Measurements from ENCODE around the gene PPP2R5D.
A peak's percentile ranks its signal among the peaks of the same experiment; 100 is the strongest.

The PPP2R5D gene

DNA sequence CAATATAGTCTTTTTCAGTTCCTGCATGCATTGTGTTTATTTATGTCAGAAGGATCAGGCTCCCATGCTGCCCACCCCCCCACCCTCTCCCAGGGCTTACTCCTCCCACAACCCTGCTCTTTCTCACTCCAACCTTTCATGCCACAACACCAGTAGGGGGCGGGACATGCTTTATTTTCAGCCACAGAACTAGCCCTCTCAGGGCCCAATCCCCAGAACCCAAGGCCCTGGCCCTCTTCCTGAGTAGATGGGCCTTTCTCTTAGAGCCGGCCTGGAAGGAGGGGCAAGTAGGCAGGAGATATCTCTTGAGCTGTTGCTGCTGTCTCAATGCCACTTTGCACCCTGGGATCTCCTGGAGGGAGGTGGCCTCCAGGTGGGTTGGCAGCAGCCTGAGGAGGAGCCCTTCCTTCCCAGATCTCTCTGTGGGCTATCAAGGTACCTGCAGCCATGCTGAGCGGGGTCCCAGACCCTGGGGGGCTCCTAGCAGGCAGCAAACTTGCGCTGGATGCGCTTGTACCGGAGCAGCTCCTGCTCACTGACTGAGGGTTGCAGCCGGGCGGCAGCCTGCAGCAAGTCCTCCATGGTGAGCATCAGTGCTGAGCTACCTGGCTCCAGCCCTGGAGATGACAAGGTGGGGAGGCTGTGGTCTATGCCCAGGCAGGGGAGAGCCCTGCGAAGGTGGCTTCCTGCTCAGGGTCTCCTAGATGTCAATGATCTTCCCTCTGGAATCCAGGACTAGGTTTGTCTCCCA lies 20.3 kb upstream of the PPP2R5D start:
- peak; percentile 58 for DNase-seq

DNA sequence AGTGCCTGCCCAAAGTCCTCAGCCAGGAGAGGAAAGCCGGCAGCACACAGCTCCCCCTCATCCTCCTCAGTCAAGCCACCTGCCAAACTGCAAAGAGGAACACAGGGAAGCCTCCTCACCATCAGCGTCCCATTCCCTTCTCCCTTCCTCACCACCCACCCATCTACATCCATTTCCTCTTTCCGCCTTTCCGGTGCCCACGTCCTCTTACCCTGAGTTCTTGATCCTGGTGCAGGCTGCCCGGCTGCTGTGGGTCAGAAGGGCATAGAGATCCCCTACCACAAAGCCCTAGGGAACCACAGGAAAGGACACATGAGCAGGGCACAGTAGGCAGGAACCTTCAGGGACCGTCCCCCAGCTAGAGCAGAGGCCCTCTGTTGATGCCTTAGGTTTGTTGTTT lies 17.8 kb upstream of the PPP2R5D start:
- no peak for DNase-seq

DNA sequence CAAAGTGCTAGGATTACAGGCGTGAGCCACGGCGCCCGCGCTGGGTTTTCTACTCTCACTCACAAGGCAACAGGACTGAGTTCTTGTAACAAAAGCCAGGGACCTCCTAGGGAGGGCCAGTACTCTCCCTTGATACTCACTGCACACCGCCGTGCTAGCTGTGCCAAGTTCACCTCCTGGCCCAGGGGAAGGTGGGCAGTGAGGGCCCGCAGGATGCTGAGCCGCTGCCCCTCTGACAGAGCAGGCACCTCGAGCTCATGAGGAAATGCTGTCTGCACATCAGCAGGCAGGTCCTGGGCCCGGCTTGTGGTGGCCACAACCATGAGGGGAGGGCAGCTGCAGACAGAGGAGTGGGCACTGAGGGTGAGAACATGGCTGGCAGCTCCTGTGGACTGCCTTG lies 17.1 kb upstream of the PPP2R5D start:
- no peak for DNase-seq

DNA sequence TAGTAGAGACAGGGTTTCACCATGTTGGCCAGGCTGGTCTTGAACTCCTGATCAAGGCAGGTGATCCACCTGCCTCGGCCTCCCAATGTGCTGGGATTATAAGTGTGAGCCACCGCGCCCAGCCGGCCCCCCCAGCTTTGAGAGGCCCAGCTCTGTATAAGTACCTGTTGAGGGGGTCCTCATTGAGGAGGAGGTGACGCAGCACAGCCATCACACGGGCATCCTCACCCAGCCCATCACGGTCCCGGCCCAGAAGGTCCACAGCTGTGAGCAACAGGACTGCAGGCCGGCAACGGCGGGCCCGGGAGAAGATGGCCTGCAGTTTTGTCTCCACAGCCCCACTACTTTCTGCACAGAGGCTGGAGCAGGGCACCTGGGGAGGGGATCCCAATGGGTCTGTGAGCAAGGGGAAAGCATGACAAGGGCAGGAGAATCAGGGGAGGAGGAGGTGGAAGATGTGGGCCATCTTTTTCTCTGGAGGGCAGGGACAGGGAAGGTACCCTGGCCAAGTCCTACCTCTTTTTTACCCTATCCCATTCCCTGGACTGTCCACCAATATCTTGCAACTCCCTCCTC lies 16.2 kb upstream of the PPP2R5D start:
- no peak for DNase-seq

DNA sequence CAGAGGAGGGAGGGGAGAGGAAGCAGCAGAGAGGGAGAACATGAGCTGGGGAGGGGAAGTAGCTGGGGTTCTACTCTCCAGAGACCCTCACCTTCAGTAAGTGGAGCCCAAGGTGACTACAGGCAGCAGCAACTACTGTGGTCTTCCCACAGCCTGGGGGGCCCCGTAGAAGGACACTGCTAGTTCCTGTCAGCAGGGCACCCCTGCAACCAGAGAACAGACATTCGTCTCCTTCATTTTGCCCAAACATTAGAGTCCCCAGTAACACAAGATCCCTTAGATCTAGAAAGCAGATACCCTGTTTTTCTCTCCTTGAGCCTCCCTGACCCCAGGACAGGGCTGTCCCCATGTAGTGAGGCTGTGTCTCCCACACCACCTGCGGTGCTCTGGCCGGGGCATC lies 15.6 kb upstream of the PPP2R5D start:
- DNase-seq = no peak

DNA sequence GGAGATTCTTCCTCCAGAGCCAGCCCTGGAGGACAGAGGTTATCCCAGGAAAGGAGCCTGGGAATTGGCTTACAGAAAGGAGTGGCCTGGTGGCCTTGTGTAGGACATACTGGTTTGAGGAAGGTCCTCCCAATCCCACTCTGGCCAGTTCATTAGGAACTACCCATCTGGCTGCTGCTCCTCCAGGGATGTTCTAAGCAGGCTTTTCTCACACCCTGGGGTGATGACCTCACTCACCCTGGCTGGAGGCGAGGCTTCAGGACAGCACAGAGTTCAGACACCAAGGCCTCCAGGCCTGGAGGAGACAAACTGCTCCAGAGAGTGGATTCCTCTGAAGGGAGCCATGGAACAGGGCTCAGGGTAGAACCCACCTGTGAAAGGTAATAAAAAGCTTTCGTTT lies 14.9 kb upstream of the PPP2R5D start:
- no peak for DNase-seq

DNA sequence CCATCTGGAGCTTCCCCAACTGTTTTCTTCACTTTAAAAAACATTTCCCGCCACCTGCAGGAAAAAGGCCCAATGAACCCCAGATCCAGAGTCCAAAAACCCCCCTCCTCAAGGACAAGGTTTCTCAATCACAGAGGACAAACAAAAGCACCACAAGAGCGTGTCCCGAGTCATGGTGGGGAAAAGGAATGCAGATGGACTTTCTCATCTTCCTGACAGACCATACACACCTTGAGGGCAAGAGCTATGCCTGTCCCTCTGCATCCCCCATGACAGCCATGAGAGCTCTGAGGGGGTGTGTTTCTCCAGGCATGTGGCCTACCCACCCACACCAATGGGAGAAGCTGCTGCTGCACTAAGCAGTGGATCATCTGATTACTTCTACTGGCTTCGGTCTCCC lies 14.4 kb upstream of the PPP2R5D start:
- DNase-seq = no peak

DNA sequence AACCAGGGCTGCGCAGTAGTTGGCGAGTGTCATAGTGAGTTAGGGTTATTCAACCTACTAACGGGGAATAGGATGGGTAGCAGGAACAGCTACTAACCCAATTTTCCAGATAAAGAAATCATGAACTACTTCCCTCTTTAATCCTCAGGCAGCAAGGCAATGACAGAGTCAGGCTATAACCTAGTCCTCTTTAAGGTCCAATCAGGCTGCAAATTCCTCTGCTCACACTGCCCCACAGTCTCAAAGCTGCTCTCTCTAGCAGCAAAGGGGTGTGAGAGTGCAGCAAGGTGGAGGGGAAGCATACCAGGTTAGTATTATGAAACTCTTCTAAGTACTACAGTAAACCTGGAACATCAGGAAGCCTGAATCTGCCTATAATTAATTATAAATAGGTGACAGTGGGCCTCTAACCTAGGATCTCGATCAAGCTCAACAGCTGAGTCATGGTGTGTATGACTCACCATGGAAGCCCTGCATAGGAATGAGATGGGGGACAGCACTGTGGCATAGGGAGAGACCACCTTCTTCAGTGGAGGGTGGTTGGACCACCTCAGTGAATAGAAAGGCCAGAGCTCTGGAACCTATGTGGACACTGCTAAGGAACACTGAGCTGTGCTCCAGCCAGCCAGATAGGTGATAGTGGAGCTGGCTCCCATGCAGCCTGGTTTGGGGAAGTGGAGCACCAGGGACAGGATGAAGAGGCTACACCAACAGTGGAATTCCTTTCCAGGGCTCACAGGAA lies 13.3 kb upstream of the PPP2R5D start:
- DNase-seq = no peak

DNA sequence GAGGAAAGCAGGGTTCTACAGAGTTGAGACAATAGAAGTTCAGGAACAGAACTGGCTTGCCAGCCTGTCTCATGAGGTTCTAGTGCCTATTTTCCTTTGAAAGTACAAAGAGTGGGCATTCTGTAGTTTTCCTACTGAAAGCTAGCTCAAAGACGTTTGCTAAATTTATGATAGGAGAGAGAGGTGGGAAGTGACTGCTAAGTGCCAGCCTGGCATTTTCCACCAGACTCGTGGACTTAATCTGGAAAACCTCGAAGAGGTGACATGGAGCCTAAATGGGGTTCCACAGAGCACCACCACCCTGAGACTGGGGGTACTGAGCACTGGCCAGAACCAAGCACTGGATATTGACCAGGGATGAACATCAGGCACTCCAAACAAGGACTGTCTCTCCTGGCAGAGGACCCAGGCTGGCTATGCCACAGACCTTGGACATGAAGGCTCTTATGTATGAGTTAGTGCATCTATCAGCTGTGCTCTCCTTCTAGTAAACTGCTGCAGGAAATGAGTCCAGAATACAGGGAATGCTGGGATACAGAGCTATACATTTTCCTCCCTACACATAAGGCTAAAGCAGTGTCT lies 12.5 kb upstream of the PPP2R5D start:
- no peak for DNase-seq

DNA sequence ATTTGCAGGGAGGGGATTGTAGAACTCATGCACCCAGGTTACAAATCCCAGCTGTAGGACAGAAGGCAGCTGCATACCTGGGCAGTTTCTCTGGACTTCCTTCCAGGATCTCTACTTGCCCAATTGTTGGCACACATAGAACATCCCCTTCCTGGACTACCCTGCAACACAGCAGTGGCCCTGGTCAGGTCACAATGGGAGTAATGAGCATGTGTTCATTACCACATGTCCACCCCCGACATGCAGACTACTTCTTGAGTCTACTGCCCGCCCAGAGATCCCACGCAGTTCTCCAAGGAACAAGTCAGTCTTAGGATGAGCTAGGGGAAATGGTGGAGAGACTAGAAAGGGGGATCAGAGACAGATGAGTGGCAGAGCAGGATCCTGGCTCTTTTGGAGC lies 10.4 kb upstream of the PPP2R5D start:
- no peak for DNase-seq

DNA sequence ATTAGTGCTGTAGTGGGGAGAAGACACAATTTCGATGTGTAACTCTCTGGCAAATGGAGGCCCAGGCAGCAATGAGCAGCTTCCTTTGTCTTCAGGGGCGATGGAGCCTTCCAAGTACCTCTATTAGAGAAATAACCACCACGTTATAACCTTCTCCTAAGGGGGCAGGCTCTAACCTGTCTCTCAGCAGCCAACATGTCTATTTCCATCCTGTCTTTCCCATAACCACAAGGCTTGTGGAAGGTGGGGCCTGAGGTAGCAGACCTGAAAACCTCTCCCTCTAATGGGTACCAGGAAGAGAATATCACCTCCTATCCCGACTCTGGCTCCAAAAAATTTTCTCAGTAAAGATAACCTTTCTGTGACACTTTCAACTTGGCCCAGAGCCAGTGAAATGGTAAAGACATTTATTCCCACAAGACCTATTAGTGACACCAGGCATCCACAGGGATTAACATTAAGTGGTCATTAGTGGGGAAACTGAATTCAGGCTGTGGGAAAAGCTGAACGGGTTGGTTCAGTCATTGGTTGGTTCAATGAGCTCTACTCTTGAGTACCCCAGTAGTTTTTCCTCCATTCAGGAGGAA lies 9.4 kb upstream of the PPP2R5D start:
- DNase-seq = no peak

DNA sequence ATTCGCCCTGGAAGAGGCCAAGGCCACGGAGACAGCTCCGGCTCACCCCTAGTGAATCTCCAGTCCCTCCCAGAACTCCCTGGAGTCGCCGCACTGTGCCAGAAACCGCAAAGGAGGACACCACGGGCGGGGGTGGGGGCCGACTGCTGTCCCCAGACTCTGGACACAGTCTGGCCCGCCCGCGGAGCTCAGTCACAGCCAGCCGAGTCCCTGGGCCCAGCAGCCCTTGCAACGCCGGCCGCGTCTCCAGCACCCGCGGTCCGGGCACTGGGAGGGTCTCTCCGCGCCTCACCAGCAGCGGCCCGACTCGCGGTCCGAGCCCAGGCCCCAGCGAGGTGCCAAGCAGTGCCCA lies 5.9 kb upstream of the PPP2R5D start:
- no peak for DNase-seq

DNA sequence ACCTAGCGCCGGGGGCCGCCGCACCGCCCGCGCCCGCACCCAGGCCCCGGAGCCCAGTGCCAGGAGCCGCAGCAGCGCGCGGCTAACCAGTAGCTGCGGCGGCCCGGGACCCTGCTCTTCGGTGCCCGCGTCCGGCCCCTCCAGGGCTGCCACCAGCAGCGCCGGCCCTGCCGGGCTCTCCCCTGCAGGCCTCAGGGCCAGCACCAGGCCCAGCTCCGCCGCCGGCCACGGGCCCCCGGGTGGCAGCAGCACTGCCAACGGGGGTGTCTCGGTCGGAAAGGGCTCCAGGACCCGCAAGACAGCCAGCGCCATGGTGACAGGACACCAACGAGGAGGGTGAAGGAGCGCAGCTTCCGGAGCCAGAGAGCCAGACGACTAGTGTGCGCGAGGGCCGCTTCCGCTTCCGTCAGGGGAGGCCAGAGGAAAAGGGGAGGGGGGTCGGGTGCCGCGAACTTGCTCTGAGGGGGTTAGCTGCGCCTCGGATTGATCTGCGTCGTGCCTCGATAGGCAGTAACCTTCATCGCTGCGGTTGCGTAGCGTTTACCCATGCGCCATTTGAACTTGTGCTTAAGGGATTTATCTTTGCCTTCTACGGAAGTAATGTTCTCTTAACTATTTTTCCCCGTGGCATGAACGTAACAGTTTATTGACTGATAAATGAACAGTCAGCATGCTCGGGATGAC lies 5.4 kb upstream of the PPP2R5D start, which contains the start of gene PEX6:
TSS of gene PEX6 (minus strand) at position 343 of the 684 bp plus-strand sequence. CDS start at position 312, 31 bp downstream.
- peak; percentile 96 for DNase-seq

DNA sequence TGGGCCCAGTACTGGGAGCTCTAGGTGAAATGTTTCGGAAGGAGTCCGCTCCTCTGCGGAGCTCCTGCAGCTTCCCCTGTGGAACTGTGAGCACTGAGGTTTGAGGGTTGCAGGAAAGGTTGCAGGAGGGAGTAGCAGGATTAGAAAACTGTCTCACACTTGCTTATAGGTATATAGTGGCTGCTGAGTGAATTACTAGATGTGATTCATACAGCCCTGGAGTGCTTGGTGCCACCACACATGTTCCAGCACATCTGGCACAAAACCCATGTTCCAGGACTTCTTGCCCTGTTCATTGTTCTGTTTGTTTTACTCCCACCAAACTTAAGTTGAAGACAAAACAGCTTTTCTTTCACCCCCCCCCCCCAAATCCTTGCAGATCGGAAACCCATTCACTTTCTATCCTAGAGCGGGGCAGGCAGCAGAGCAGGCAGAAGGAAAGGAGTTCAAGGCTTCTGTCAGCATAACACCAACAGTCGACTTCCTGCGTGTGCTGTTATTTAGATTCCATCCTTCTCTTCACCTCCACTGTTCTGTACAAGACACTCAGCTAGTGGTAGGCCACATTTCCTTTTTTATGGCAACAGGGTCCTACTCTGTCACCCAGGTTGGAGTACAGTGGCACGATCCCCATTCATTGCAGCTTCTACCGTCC lies 4.7 kb upstream of the PPP2R5D start:
- DNase-seq = no peak

DNA sequence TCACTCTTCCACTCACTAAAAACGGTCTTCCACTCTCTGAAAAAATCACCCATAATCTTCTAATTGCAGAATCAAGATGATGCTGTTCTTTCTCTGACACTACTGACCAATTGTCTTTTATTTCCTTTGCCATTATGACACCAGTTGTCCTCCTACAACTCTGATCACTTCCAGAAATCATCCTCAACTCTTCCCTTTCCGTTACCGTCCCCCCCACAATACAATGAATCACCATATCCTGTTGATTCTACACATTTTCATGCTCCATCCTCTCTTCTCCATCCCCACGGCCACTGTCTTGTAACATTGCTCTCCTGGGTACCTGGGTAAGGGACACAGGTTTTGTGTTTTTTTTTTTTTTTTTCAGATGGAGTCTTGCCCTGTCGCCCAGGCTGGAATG lies 2.5 kb upstream of the PPP2R5D start:
- no peak for DNase-seq

DNA sequence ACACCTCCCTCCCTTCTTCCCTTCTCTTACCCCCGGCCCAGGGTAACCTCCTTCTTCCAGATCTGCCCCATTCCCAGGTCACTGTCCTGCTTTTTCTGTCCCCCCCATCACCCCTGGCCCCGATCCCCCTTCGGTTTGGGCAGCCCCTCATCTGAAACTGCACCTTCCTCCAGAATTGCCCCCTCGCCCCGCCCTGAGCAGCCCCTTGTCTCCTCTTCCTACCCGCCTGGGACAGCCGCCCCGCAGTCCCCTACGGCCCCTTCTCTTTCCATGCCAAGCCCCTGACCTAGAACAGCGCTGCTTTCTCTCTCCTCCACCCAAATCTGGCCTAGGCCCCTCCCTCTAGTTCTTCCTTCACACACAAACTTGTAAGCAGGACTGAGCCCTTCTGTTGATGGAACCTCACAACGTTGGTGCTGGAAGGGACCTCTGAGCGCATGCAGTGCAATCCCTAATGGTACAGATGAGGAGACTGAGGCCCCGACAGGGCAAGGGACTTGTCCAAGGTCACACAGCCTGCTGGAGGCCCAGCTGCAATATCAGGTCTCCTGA lies 630 bp downstream of the PPP2R5D start:
- peak; percentile 35 for DNase-seq

DNA sequence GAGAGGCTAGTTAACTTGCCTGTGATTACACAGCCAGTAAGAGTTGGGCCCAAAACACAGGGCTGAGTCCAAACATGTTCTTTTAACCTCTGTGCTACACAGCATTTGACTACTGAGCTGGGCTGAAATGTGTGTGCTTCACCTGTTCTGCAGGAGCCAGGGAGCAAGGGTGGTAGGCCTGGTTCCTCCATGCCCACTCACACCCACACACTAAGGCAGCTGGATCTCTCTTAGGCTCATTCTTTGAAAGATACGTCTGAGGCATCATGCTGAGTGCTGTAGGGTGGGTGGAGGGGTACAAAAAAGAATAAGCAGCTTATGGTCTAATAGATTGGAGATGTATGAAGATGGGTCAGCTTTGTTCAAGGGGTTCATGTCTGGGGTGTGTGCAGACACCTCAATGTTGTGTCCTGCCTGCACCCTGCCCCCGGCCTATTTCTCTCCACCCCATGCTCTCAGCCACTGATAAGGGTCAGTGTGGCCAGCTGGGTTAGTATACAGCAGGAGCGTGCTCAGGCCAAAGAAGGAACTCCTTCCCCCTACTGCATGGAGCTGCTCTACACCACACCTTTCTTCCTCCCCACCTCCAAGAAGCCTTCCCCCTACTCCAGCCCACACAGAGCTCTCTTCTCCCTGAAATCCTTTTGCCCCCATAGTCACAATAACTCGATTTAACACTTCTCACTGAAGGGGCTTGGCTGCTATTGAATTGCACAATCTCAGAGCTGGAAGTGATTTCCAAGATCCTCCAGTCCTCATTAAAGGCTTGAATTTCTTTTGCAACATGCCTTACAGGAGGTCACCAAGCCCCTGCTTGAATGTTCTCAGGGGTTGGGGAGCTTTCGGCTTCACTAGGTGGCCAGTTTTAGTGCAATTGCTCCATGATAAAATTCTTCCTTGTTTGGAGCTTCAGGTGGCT lies 3.4 kb downstream of the PPP2R5D start:
- no peak for DNase-seq

DNA sequence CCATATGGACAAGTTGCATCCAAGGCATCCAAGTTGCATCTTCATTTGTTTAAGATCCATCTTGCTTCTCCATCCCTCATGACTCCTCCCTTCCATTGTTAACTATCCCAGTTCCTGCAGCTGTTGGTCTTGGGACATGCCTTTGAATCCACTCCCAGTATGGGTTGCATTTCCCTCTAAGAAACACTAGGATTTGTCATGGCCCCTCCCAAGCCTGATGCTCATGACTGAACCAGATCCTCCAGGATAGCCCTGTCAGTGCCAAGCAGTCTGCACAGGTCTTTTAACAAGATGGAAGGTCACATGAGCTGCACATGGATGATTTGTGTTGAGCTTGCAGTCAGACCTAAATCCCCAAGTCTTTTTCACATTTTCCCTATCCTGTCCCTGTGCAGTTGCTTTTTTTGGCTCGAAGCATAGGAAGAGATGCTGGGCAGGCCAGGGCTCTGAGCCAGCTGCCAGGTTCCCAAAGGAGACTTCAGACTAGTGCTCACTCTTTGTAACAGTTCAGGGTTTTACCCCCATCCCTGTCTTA lies 4.2 kb downstream of the PPP2R5D start:
- no peak for DNase-seq

DNA sequence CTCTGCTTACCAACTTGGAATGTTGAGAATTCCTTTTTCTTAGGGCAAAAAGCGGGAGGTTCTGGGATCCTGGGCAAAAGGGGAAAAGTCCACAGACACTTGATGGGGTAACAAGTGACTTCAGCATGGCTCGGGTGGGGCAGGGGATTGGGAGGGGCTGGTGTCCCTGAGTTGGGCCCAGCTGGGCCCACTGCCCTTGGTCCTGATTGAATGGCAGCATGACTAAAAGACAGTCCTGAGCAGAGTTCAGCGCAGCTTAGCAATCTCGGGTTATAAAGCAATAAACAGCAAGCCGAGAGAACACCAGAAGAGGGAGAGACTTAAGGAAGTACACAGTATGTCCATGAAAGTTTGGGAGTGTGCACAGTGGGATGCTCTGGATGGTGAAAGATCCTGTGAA lies 5.6 kb downstream of the PPP2R5D start:
- DNase-seq = no peak

DNA sequence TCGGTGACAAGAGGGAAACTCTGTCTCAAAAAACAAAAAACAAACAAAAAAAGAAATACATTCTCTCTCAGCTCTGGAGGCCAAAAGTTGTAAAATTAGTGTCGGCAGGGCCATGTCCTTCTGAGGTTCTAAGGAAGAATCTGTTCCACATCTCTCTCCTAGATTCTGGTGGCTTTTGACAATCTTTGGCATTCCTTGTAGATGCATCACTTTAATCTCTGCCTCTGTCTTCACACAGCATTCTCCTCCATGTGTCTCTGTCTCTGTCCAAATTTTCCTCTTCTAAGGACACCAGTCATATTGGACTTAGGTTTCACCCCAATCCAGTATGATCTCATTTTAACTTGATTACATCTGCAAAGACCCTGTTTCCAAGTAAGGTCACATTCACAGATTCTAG lies 9.1 kb downstream of the PPP2R5D start:
- no peak for DNase-seq

DNA sequence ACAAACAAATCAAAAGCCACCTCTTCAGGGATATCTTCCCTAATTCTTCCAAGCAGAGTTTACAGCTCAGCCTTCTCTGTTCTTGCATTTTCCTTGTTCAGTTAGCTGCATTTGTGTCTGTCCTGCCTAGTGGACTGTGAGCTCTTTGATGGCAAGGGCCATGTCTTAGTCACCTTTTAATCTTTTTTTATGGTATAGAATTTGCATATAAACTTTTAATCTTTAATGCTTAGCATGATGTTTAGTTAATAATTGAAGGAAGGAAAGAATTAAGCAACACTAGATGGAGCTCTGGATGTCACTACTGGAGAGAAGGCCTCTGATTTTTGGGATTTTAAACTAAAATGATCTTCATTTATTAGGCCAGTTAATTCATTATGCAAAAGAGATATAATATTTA lies 12.1 kb downstream of the PPP2R5D start:
- DNase-seq = no peak

Measured in CD4-positive, alpha-beta T cell treated with Interleukin-17A for 4 hours (primary cell).